ENCODE measurements around the gene PDE3A.

- TF ChIP-seq, protein P1, sequence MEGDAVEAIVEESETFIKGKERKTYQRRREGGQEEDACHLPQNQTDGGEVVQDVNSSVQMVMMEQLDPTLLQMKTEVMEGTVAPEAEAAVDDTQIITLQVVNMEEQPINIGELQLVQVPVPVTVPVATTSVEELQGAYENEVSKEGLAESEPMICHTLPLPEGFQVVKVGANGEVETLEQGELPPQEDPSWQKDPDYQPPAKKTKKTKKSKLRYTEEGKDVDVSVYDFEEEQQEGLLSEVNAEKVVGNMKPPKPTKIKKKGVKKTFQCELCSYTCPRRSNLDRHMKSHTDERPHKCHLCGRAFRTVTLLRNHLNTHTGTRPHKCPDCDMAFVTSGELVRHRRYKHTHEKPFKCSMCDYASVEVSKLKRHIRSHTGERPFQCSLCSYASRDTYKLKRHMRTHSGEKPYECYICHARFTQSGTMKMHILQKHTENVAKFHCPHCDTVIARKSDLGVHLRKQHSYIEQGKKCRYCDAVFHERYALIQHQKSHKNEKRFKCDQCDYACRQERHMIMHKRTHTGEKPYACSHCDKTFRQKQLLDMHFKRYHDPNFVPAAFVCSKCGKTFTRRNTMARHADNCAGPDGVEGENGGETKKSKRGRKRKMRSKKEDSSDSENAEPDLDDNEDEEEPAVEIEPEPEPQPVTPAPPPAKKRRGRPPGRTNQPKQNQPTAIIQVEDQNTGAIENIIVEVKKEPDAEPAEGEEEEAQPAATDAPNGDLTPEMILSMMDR (IDR thresholded peaks at IDR 0.05) = no peak
- TF ChIP-seq POLR2AphosphoS5 (IDR thresholded peaks at IDR 0.05) (no peak), POLR2A (IDR thresholded peaks at IDR 0.05) (no peak)
These were observed 256.4 kb downstream of the PDE3A start for GRCh38 chr12:20624718-20625117.

Measured in breast epithelium (tissue), 3 donors.